LNCaP clone FGC (cell line): Measurements from ENCODE around the gene LGI1.

ENCODE experiments used
- DNase-seq: peaks from one replicate; pipeline ENCODE4 v3.0.0-alpha.2; 2011; ENCODE audit warnings: low read depth
- H3K4me3 ChIP-seq: 2 replicates; pipeline ENCODE4 v1.5.1; 2011; ENCODE audit warnings: mild to moderate bottlenecking, low read depth, low read length, control low read depth
- TF ChIP-seq, protein P1 (sequence below): IDR thresholded peaks from 2 replicates; pipeline ENCODE4 v1.5.1; 2012; ENCODE audit warnings: mild to moderate bottlenecking; ENCODE audit not compliant: control insufficient read depth, insufficient read depth; ENCODE audit errors: extremely low read depth

The LGI1 gene

DNA sequence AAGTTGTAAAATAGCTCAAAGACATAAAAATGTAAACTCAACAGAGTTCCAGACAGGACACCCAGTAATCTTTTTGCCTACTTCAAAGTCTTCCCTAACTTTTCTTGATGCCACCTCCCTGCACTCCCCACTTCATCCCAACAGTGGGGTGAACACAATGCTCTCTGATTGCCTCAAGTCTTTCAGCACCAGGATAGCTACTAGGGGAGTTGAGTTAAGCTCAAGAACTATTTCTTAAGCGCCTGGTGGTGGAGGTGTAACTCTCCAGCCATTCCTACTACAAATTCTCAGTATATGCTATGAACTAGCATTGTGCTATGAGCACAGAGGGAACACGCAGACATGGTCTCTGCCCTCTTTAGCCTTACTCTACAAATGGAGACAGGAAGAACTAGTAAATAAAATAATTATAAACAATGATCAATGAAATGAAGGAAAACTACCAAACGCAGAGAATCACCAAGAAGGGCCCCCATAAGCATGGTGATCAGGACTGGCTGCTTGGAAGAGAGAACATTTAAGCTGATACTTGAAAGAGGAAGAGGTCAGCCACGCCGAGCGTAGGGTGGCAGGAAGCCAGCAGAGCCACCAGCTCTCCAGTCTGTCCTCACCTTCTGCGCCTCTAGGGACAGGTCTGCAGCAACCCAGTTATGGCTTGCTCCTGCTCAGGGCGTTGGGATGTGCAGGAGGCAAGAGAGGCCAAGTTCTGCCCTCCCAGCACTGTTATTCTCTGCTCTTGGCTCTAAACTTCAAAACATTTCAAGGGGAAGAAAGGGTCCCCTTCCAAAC, 38.6 kb upstream of the LGI1 start:
- no peak for DNase-seq
- H3K4me3 ChIP-seq = no peak overlapping the region
- TF ChIP-seq, protein P1, sequence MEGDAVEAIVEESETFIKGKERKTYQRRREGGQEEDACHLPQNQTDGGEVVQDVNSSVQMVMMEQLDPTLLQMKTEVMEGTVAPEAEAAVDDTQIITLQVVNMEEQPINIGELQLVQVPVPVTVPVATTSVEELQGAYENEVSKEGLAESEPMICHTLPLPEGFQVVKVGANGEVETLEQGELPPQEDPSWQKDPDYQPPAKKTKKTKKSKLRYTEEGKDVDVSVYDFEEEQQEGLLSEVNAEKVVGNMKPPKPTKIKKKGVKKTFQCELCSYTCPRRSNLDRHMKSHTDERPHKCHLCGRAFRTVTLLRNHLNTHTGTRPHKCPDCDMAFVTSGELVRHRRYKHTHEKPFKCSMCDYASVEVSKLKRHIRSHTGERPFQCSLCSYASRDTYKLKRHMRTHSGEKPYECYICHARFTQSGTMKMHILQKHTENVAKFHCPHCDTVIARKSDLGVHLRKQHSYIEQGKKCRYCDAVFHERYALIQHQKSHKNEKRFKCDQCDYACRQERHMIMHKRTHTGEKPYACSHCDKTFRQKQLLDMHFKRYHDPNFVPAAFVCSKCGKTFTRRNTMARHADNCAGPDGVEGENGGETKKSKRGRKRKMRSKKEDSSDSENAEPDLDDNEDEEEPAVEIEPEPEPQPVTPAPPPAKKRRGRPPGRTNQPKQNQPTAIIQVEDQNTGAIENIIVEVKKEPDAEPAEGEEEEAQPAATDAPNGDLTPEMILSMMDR = no peak

- DNase-seq = no peak
- TF ChIP-seq, protein P1 = no peak
- H3K4me3 ChIP-seq = no peak overlapping the region
Measured at GRCh38 chr10:93719901-93720300, 37.8 kb upstream of the LGI1 start.

DNA sequence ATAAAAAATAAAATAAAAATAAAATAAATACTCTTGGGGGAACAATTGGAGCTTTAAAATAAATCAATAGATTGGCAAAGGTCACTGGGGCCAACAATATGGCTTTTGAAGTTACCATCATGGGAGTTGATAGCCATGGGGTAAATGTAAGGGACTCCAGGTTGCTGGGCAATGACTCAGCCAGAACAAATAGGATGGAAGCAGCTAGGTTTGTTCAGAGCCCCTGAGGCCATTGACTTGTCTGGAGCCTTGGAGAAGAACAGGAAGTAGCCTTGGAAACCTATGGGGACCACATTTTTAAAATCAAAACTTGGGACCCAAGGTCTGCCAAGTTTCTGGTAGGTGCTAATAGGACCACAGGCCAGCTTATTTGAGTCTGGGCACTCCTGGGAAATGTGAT, 35.2 kb upstream of the LGI1 start:
- TF ChIP-seq, protein P1 = no peak
- no peak overlapping the region for H3K4me3 ChIP-seq
- DNase-seq = no peak

GRCh38 chr10:93723153-93723552, 34.6 kb upstream of the LGI1 start:
- no peak overlapping the region for H3K4me3 ChIP-seq
- TF ChIP-seq, protein P1 = no peak
- no peak for DNase-seq

- TF ChIP-seq, protein P1 = no peak
- no peak for DNase-seq
Measured at GRCh38 chr10:93726024-93726423, 31.7 kb upstream of the LGI1 start.

GRCh38 chr10:93741367-93741766, 16.4 kb upstream of the LGI1 start:
- no peak for DNase-seq
- TF ChIP-seq, protein P1 = no peak
- no peak overlapping the region for H3K4me3 ChIP-seq

More at GRCh38 chr10:93726024-93726423, 31.7 kb upstream of the LGI1 start:
- no peak overlapping the region for H3K4me3 ChIP-seq
